ENCODE results near the gene PIK3C3.

DNA sequence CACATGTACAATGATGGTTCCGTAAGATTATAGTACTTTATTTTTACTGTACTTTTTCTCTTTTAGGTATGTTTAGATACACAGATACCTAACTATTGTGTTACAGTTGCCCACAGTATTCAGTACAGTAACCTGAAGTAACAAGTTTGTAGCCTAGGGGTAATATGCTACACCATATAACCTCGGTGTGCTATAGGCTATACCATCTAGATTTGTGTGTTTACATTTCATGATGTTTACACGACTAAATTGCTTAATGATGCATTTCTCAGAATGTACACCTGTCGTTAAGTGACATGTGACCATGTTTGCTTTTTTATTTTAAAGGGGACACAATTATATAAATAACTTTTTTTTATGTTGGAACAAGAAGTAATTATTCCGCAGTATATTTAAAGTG is 34.5 kb downstream of the PIK3C3 start:
- TF ChIP-seq, protein P1, sequence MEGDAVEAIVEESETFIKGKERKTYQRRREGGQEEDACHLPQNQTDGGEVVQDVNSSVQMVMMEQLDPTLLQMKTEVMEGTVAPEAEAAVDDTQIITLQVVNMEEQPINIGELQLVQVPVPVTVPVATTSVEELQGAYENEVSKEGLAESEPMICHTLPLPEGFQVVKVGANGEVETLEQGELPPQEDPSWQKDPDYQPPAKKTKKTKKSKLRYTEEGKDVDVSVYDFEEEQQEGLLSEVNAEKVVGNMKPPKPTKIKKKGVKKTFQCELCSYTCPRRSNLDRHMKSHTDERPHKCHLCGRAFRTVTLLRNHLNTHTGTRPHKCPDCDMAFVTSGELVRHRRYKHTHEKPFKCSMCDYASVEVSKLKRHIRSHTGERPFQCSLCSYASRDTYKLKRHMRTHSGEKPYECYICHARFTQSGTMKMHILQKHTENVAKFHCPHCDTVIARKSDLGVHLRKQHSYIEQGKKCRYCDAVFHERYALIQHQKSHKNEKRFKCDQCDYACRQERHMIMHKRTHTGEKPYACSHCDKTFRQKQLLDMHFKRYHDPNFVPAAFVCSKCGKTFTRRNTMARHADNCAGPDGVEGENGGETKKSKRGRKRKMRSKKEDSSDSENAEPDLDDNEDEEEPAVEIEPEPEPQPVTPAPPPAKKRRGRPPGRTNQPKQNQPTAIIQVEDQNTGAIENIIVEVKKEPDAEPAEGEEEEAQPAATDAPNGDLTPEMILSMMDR (IDR thresholded peaks at IDR 0.05): no peak
- TF ChIP-seq EP300 (IDR thresholded peaks at IDR 0.05) (no peak), POLR2A (IDR thresholded peaks at IDR 0.05) (no peak), POLR2AphosphoS5 (IDR thresholded peaks at IDR 0.05) (no peak)

Data from sigmoid colon (tissue), 4 donors.